ENCODE measurements around the gene C10orf95.

GRCh38 chr10:102479651-102480050 is 28.3 kb upstream of the C10orf95 start:
- no peak for TF ChIP-seq REST (IDR thresholded peaks at IDR 0.05; ENCODE audit: insufficient read depth in 1 of 2, low read depth in 2 of 2, low read length in 1 of 2)
- TF ChIP-seq CTCF (IDR thresholded peaks at IDR 0.05) = no peak
- no peak for TF ChIP-seq SIN3A (IDR thresholded peaks at IDR 0.05; ENCODE audit: borderline replicate concordance, insufficient read depth, low read depth, low read length)

All from Panc1 (cell line).